IPS-NIHi7 (cell line): Measurements from ENCODE around the gene FAR2.
"Not testable (repeated sequence)": the region's sequence is repeated elsewhere in the genome, so short reads cannot be mapped to it uniquely, and the experiment has no call there.

Experiments used
- DNase-seq: peaks from one replicate; pipeline ENCODE4 v3.0.0; 2012; ENCODE audit warnings: mixed read lengths; ENCODE audit errors: extremely low spot score

FAR2 gene

DNA sequence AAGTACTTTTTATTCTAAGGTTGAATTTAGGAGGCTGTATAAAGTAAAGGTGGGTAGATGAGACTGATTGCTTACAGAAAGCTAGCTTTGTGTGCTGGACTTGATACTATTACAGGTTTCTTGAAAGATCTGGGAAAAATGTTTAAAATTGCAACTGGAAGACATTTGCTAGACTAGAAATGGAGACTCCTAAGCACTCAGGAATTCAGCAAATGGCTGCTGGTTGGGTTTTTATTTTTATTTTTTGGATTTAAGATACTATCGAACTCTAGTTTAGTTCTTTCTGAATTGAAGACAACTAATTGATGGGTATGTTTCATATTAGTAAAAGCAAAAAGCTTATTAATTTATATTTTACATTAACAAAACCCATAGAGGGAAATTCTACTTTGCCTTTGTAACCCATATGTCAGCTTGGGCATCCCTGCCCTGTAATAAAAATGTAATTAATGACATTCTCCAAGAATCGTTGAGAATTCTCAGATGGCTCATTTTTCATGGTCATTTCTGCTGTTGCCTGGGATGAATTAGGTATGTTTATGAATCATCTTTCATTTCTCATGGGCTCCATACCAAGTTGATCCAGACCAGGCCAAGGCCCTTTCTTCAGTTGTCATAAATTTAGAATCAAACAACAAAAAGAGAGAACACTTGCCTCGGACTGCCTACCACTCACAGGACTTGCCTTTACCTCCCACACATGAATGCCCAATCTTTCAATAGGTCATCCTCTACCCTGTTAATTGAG is 129.8 kb downstream of the FAR2 start:
- no peak for DNase-seq

DNA sequence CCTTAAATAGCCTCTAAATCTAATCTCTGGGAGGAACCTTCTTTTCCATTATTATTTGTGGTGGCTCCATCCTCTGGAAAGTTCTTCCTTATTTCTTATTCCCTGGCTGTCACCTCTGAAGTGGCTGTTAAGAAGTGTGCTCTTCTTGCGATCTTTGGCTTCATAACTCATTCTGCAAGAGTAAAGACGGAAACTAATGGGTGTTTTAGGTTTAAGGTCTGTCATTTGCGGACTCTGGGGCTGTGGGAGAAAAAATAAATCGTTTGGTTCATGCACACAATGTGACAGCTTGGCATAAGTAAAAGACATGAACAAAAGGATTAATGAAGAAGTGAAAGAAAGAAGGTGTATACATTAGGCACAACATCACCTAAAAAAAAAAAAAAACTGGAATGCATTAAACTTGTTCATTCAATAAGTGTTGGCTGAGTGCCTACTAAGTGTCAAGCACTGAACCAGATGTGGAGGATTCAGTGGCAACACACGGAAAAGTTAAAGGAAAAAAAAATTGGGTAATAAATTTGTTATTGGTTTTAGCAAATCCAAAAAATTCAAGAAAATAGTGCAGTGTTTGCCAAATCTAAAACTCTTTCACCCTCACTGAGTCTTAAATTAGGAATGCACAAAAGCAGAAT is 132.4 kb downstream of the FAR2 start:
- no peak for DNase-seq

DNA sequence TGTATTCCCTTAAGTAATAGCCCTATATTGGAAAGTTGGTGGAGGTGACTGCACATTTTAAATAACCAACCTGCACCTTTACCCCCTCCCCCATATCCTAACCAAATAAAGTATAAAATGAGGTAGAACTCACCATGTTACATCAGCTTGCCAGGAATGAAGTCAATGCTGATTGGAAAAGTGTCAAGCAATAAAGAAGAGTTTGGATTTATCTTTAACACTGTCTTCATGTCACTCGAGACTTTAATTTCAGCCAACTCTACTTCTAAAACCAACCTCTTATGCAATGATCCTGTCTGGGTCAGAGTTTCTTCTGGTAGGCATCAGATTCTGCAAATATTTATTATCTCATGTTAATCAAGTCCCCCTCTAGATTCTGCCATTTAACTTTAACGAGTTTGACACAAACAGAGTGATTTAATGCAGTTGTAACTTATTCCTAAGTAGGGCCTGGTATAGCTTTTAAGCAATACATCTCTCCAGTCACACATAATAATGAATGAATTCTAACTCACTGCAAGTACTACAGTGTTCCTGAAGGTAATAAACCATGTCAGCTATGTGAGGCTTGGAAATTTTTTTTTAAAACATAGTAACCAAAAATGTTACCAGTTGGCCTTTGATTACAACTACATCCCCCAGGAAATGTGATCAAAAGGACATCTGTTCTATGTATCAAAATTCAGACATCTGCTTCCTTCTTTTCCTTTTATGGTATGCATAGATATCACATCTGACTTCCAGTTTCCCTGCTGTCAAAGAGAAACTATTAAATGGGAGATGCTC is 133.1 kb downstream of the FAR2 start:
- no peak for DNase-seq

DNA sequence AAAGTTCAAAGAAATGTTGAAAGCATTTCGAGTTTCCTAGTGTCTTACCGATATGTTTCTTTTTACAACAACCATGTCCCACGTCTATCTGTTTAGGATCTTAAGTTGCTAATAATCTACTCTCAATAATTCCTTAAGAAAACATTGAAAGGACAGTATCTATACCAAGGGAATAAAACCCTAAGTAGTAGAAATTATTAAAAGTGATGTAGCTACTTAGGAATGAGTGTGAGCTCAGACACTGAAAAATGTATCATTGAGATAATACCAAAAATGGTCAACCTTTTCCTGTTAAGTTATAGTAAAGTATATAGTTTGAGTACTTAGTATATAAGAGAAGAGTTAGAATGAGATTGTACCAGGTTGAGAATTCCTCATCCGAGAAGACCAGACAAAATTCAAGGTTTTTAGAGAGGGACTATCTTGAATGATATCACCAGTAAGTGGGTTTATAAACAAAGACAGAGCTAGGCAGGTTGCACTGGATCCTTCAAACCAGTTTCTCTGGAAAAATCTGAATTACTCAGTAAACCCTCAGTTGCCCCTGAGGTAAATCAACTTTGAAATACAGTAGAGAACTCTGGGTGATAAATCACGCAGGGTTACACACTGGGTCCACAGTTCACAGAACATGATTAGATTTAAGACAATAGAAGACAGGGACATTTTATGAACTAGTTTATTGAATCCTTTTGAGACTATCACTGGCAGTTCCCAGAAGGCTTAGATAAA is 135.1 kb downstream of the FAR2 start:
- DNase-seq = no peak

DNA sequence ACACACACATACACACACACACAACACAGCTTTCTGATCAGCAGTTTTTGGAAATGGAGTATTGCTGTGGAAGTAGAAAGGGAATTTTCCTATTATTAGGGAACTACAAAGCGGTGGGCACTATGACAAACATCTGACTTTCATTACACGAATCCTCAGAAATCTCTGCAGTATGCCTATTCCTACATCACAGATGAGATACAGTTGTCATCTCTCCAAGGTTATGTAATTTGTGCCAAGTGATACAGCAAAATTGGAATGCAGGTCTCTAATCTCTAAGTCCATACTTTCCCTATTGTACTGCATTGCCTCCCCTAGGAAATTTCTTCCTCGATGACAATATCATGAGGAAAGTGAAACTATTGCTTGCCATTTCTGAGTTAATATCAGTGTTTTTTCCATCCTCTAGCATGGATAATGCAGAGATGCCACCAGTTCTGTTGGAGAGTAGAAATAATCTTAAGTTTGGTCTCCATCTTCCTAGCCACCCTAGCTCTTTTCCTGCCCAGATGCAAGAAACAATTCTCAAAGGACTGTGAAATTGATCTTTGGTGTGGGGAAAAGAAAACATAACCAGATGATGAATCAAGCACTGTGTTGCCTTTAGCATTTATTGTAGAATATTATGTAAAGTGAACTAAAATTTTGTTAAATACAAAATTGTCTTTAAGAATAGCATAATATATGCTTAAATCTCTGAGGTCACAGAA is 137.2 kb downstream of the FAR2 start:
- DNase-seq = no peak

DNA sequence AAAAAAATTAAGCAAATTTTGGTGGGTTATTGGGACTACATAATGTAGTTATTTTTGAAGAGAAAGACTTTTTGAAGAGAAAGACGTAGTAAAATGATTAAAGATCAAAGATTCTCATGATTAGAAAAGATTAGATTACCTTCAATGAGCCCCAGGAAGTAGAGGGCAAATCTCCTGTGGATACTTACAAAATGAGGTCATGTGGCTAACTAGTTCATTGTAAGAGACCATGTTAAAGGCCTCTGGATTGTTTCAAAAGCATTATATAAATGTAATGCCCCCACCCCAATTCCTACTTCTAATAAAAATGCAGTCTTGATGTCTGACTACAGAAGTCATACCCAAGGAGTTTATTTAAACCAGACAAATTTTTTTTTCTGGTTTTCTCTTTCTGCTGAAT is 138.5 kb downstream of the FAR2 start:
- DNase-seq = no peak

DNA sequence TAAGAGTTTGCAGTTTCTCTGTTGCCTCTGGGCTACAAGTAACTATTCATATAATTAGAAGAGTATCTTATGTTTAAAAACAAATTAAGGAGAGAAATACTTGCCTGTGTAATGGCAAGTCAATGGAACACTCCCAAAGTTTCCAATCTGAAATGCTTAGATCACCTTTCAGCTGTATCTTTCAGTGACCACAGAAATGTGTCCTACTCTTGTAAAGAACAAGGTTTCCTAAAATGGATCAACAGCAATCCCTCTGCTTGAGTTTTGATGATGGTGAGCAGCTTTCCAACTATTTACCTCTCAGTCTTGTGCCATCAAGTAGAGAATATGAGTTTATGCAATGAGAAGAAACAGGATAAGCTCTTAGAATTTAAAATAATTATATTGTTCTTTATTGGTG is 139.0 kb downstream of the FAR2 start:
- DNase-seq = no peak

DNA sequence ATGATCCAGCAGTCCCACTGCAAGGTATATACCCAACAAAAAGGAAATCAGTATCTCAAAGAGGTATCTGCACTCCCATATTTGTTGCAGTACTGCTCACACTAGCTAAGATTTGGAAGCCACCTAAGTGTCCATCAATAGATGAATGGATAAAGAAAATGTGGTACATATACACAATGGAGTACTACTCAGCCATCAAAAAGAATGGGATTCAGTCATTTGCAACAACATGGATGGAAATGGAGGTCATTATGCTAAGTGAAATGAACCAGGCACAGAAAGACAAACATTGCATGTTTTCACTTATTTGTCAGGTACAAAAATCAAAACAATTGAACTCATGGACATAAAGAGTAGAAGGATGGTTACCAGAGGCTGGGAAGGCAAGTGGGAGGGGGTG is 141.4 kb downstream of the FAR2 start:
- not testable (repeated sequence) for DNase-seq

DNA sequence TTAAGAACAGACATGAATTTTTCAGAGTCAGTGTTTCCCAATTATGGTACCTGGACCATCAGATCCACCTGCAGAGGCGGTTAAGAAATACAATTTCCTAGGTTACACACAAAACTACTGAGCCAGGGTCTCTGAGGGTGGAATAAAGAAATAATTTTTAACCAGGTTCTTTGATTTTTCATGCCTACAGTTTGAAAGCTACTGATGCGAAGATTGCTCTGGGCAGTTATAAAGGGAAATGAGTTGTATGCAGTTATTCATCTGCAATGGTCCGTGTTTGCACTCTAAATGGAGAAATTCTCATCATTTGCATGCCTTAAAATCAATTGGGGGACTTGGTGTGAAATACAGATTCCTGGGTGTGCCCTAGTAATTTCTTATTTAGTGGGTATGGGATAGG is 142.1 kb downstream of the FAR2 start:
- no peak for DNase-seq

DNA sequence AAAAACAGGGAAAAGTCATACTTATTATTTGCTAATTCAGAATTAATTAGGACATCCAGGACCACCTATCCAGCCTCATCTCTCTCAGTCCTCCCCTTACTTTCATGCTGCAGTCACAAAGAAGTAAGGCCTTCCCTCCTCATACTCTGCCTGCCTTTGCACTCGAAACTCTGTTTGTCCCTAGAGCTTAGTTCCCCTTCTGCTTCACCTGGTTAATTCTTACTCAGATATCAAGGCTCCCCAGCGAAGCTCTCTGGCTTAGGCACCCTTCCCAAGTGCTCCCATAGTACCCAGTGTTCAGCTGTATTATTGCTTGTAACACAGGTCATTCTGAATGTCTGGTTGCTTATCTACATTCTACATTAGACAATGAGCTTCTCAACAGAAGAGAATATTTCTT is 150.6 kb downstream of the FAR2 start:
- no peak for DNase-seq

DNA sequence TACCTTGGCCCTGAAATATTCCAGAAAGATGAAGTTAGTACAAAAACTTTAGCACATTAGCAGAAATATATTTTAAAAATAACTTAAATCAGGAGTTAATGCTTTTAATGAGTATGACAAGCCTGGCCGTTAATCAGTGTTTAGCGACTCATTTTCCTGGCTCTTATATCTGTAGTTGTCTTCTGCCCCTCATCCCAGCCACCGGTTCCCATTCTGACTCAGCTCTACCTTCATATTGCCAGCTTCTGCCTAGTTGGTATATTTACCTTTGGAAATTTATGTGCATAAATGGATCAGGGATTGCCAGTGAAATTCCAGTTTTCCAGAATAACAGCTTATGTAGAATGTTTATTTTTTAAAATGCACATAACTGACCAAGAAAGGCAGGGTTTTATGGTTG is 152.0 kb downstream of the FAR2 start:
- DNase-seq = no peak

DNA sequence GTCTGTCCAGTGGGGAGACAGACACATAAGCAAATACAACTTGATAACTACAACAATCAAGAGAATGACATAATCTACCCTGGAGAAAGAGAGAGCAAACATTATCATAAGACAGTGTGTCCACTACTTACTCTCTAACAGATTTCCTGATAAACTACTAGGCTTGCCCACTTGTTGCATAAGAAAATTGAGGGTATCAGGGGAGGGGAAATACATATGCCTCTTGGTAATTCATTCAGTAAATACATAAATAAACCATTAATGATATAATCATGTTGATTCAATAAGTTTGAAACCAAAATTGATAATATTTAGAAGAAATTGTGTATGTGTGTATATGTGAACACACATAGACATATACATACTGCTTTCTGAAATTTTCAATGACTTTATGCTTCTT is 155.3 kb downstream of the FAR2 start:
- no peak for DNase-seq

DNA sequence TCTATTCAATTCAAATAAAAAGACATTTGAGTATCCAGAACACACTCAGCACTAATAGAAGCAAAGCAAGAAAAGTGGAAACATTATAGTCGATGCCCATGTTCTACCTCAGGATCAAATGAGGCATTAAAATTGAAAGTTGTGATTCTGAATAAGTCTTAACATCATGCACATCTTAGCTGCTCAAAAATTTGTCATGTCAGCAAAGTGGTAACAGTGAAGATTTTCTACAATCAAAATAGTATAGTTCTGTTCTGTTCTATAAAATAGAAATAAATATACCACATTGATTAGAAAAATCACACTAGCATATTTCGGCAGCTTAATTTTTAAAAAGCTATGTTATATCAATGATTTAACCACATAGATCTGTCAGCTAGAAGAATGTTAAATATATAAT is 157.2 kb downstream of the FAR2 start:
- DNase-seq = no peak

DNA sequence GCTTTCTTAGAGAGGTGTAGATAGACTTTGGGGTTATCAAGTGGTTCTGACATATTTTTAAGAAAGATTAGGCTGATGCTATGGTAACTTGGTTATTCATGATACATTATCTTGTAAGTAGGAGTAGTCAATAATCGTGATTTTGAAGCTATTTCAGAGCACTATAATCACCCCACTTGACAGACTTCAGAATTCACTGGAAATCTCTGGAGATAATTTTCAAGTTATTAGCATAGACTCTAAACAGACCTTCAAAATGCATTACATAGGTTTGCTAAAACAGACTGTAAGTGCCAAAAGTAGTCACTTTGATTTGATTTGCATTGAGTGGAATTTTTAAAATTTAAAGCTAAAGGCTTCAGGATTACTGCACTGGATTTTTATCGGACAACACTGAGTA is 157.6 kb downstream of the FAR2 start:
- DNase-seq = no peak

DNA sequence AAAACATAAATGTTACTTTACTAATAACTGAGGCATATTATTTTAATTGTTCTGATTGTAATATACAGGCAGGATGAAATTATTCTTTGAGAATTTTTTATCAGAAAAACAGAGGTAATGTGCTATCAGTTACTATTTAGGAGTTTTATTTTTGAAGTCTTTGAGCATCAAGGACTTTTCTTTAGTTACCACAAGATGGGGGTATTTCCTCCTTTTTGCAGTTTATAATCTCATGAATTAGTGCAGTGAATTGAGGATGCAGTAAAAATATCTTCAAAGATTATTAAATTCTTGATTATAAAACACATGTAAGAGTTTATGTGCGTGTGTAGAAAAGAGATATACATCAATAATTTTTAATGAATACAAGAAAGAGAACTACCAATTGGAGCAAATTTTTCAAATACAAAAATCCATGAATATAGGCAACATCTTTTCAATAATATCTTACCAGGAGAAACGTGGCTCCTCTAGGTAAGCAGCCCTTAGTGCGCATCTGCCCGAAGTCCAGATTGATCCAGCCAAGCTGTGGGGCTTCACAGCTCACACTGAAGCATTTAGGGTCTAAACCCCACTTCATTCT is 160.3 kb downstream of the FAR2 start:
- DNase-seq = no peak

DNA sequence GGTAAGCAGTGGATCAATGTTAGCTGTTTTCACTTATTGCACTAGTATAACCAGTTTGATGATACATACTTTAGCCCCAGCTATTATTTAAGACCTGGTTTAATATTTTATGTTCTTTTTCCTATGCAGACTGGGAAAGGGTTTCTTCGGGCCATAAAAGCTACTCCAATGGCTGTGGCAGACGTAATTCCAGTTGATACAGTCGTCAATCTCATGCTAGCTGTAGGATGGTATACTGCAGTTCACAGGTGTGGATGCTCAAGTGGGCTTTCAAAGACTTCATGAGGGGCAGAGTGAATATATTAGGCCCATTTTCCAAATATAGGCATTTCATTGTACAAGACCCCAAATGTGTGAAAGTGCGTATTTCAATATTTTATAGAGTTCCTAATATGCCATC is 161.8 kb downstream of the FAR2 start:
- DNase-seq = no peak

DNA sequence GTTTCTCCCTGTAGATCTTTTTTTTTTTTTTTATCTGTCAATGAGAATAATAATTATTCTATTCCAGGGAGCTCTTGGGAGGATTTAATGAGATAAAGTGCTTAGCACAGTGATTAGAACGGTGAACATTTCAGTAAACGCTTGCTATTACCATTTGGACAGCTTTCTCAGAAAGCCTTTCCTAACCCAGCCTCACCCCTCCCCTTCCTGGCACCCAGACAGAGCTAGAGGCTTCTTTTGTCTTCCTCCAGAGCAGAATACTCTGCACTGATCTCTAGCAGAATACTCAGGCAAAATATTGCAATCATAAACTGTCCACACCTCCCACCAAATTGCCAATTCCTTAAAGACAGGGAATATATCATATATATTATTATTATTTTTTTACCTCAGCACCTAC is 165.3 kb downstream of the FAR2 start:
- no peak for DNase-seq

DNA sequence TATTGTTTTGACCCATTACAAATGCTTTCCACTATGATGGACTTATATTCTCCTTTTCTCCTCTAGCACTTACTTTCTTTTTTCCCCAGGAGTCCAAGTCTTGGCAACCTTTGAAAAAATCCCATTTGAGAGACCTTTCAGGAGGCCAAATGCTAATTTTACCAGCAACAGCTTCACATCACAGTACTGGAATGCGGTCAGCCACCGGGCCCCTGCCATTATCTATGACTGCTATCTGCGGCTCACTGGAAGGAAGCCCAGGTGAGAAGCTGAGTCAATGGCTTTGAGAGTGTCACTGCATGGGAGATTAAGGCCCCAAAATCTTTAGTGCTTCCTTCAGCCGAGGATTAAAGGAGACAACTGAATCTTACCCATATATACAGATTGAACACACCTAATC is 167.7 kb downstream of the FAR2 start:
- DNase-seq = peak; percentile 46

DNA sequence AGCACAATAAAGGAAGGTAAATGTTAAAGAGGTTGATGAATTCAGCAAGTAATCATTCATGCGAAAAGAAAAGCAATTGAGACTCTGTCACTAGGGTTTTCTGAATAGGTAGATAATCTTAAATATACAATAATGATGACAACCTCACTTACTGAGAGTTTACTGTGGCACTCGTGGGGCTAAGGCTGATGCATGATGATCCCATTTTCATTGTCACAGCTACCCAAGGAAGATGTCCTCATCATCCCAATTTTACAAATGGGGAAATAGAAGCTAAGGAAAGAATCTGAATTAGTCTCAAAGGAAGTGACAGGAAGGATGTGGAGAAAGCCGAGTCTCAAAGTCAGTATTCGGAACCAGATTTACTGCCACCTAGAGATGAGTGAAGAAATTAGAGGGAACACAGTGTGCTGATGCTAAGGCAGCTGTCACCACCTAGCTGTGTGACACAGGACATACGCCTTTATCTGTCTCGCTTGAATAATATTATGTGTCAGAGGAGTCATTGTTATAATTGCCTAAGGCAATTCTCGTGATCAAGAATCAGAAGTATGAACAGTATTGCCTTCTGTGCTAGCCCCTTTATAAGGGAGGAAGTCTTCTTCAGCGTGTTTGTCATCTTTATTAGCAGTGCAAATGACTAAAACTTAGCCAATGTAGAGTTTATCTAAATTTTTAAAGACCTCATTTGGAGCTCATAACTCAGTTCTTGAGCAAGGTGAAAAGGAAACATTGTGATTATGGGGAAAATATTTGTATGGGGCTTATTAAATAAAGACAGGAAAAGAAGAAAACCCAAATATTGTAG is 168.7 kb downstream of the FAR2 start:
- peak; percentile 73 for DNase-seq

DNA sequence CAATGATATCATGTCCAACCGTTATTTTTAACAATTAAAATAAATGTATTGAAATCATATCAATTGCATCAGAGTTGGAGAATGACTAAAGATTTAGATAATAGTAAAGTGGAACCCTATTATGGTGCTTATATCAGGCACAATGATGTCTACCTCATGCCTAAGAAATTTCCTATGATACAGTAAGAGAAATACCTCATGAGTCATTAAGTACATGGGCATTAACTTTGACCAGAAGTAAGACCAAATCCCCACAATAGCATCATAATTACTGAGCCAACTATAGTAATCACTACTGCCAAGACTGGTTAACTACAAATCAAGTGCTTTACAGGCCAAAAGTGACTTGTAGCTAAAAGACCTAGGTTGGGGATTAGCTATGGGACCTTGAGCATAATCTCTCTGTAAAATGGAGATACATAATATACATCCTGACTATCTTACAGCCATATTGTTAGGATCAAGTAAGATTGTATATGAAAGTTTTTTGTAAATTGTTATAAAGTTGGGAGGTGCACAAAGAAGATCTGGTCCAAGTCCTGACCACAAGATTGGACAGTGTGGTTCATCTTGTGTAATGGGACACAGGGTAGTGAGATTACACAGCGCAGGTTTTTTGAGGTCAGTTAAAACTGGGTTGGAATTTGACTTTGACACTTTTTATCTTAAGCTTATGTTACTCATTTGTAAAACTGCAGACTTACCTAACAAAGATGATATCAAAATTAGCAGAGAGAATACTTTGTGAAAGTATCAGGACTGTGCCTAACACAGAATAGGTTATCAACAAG is 171.4 kb downstream of the FAR2 start:
- DNase-seq = no peak
